H1 (cell line): ENCODE results near the gene PRRT1. TPM values are rescaled to one million over a fixed set of nuclear protein-coding genes. Genes with fewer than 3 reads are reported as not detected.

ENCODE experiments used
- CTCF ChIA-PET: fragments of 300-600 bp; sonication (Branson Sonifier 250); formaldehyde crosslinking; loops from one replicate; lab custom pipeline; 2021; ENCODE audit not compliant: partially characterized antibody; lab: Charles Lee
- POLR2A ChIA-PET: fragments of 300-600 bp; sonication (Branson Sonifier 250); formaldehyde crosslinking; loops from one replicate; lab custom pipeline; 2021; ENCODE audit warnings: inconsistent platforms; ENCODE audit not compliant: partially characterized antibody; lab: Charles Lee
- DNase-seq, 2 experiments: peaks; one replicate each; pipeline versions ENCODE4 v3.0.0 to v3.0.0-alpha.2; 2010 to 2022; ENCODE audit warnings: low spot score in 2 of 2, low read depth in 1 of 2, mixed read lengths in 1 of 2
- FAIRE-seq: peaks from 2 replicates; lab custom pipeline; 2011; peaks lifted over from hg19 to GRCh38; lab: Jason Lieb, UNC
- H2AFZ ChIP-seq: 2 replicates; pipeline ENCODE4 v1.8.1; 2012; ENCODE audit warnings: low read length, inconsistent platforms
- H2AK5ac ChIP-seq: 2 replicates; pipeline ENCODE4 v1.6.1; 2013; ENCODE audit warnings: low read depth, low read length
- H2BK120ac ChIP-seq: replicated peaks from 2 replicates; pipeline ENCODE3; 2013; ENCODE audit warnings: low read depth, low read length, inconsistent platforms
- H2BK12ac ChIP-seq: 2 replicates; pipeline ENCODE4 v1.6.1; 2013; ENCODE audit warnings: low read depth, low read length
- H2BK15ac ChIP-seq: 2 replicates; pipeline ENCODE4 v1.6.1; 2013; ENCODE audit warnings: low read length
- H2BK20ac ChIP-seq: 2 replicates; pipeline ENCODE4 v1.6.1; 2013; ENCODE audit warnings: low read length
- H2BK5ac ChIP-seq: 2 replicates; pipeline ENCODE4 v1.6.1; 2013; ENCODE audit warnings: low read depth, low read length
- H3K14ac ChIP-seq: 2 replicates; pipeline ENCODE4 v1.6.1; 2013; ENCODE audit warnings: inconsistent platforms; ENCODE audit not compliant: insufficient read length
- H3K18ac ChIP-seq: 2 replicates; pipeline ENCODE4 v1.6.1; 2013; ENCODE audit warnings: low read length; ENCODE audit errors: extremely low read depth
- H3K23ac ChIP-seq: 2 replicates; pipeline ENCODE4 v1.6.1; 2013; ENCODE audit warnings: inconsistent platforms; ENCODE audit not compliant: insufficient read length
- H3K23me2 ChIP-seq: 2 replicates; pipeline ENCODE4 v1.6.1; 2013; ENCODE audit warnings: low read depth, low read length
- H3K27ac ChIP-seq: 2 replicates; pipeline ENCODE4 v1.6.1; 2011; ENCODE audit warnings: low read depth, low read length, inconsistent platforms
- H3K27me3 ChIP-seq, 4 experiments: replicated peaks in 1 of 4; 1 replicate in 1 of 4; 2 replicates in 3 of 4; pipeline versions ENCODE4 v1.6.1 to v1.8.1; 2011 to 2013; ENCODE audit warnings: low read length in 3 of 4, mild to moderate bottlenecking in 3 of 4, inconsistent platforms in 2 of 4, mixed read lengths in 2 of 4, moderate library complexity in 1 of 4; ENCODE audit not compliant: control insufficient read depth in 3 of 4, insufficient read depth in 3 of 4; ENCODE audit errors: extremely low read depth in 1 of 4
- H3K36me3 ChIP-seq, 4 experiments: 2 replicates each; pipeline versions ENCODE4 v1.6.1 to v1.8.1; 2011 to 2013; ENCODE audit warnings: mild to moderate bottlenecking in 4 of 4, low read length in 3 of 4, moderate library complexity in 2 of 4, control low read depth in 1 of 4, inconsistent platforms in 1 of 4; ENCODE audit not compliant: insufficient read depth in 4 of 4, control insufficient read depth in 2 of 4
- H3K4ac ChIP-seq: replicated peaks from 2 replicates; pipeline ENCODE3; 2013; ENCODE audit warnings: low read length, low read depth, mixed read lengths, inconsistent platforms; ENCODE audit not compliant: insufficient read length
- H3K4me1 ChIP-seq, 4 experiments: replicated peaks in 1 of 4; 1 replicate in 1 of 4; 2 replicates in 3 of 4; pipeline versions ENCODE4 v1.6.1 to v1.8.1; 2011 to 2013; ENCODE audit warnings: low read length in 3 of 4, inconsistent platforms in 2 of 4, mixed read lengths in 1 of 4; ENCODE audit not compliant: insufficient read depth in 4 of 4, control insufficient read depth in 3 of 4
- H3K4me2 ChIP-seq, 2 experiments: 2 replicates each; pipeline versions ENCODE4 v1.6.1 to v1.8.1; 2011 to 2013; ENCODE audit warnings: low read depth in 2 of 2, low read length in 2 of 2, control low read depth in 1 of 2, inconsistent platforms in 1 of 2, mild to moderate bottlenecking in 1 of 2; ENCODE audit not compliant: insufficient read depth in 1 of 2
- H3K4me3 ChIP-seq, 4 experiments: fragments of 200-600, 300-600 bp in 1 of 4; sonication (generic), shearing (Covaris generic), sonication (Bioruptor Twin) in 1 of 4; 2 replicates each; pipeline versions ENCODE4 v1.5.1 to v1.8.1; 2011 to 2016; ENCODE audit warnings: low read length in 4 of 4, low read depth in 3 of 4, control low read depth in 2 of 4, inconsistent platforms in 2 of 4, mild to moderate bottlenecking in 2 of 4, mixed read lengths in 1 of 4, moderate library complexity in 1 of 4; ENCODE audit not compliant: insufficient read depth in 2 of 4; ENCODE audit errors: extremely low read depth in 1 of 4
- H3K56ac ChIP-seq: replicated peaks from 2 replicates; pipeline ENCODE3; 2013; ENCODE audit warnings: low read depth, mild to moderate bottlenecking, mixed read lengths, low read length, inconsistent platforms; ENCODE audit not compliant: insufficient read length
- H3K79me1 ChIP-seq: 2 replicates; pipeline ENCODE4 v1.6.1; 2013; ENCODE audit warnings: low read depth, low read length, control low read depth
- H3K79me2 ChIP-seq, 2 experiments: 2 replicates each; pipeline versions ENCODE4 v1.6.1 to v1.8.1; 2012 to 2013; ENCODE audit warnings: low read length in 2 of 2, mild to moderate bottlenecking in 2 of 2, inconsistent platforms in 1 of 2; ENCODE audit not compliant: insufficient read depth in 2 of 2, control insufficient read depth in 1 of 2
- H3K9ac ChIP-seq, 4 experiments: replicated peaks in 1 of 4; 1 replicate in 1 of 4; 2 replicates in 3 of 4; pipeline versions ENCODE4 v1.6.1 to v1.8.1; 2011 to 2013; ENCODE audit warnings: low read depth in 3 of 4, low read length in 3 of 4, control low read depth in 2 of 4, mild to moderate bottlenecking in 2 of 4, moderate library complexity in 2 of 4, inconsistent platforms in 1 of 4; ENCODE audit errors: extremely low read depth in 1 of 4
- H3K9me3 ChIP-seq, 2 experiments: 2 replicates each; pipeline versions ENCODE4 v1.6.1 to v1.8.1; 2012 to 2013; ENCODE audit warnings: mild to moderate bottlenecking in 2 of 2, moderate library complexity in 2 of 2, control low read depth in 1 of 2, inconsistent platforms in 1 of 2, low read depth in 1 of 2, low read length in 1 of 2, mixed read lengths in 1 of 2; ENCODE audit not compliant: insufficient read depth in 2 of 2
- H4K20me1 ChIP-seq, 2 experiments: replicated peaks in 1 of 2; 2 replicates each; pipeline versions ENCODE3 to v1.8.1; 2011 to 2013; ENCODE audit warnings: inconsistent platforms in 2 of 2, low read length in 2 of 2, mild to moderate bottlenecking in 1 of 2; ENCODE audit not compliant: insufficient read depth in 2 of 2, control insufficient read depth in 1 of 2
- H4K5ac ChIP-seq: 2 replicates; pipeline ENCODE4 v1.6.1; 2013; ENCODE audit warnings: low read length, low read depth, mixed read lengths, inconsistent platforms; ENCODE audit not compliant: insufficient read length
- H4K8ac ChIP-seq: 2 replicates; pipeline ENCODE4 v1.8.0; 2013; ENCODE audit warnings: mild to moderate bottlenecking, moderate library complexity, low read length, inconsistent platforms; ENCODE audit not compliant: insufficient read depth; ENCODE audit errors: extremely low read depth
- H4K91ac ChIP-seq: replicated peaks from 2 replicates; pipeline ENCODE3; 2013; ENCODE audit warnings: low read length, mixed read lengths, inconsistent platforms; ENCODE audit not compliant: insufficient read length
- BCL11A ChIP-seq, 2 experiments: IDR thresholded peaks; one replicate each; pipeline ENCODE4 v1.6.1; 2011; ENCODE audit warnings: low read depth in 2 of 2, low read length in 2 of 2, mild to moderate bottlenecking in 2 of 2
- JUN ChIP-seq: IDR thresholded peaks from 2 replicates; pipeline ENCODE4 v1.6.1; 2011; ENCODE audit warnings: low read depth, mild to moderate bottlenecking, improper control_type of control experiment, low read length
- JUND ChIP-seq: IDR thresholded peaks from 2 replicates; pipeline ENCODE4 v1.6.1; 2011; ENCODE audit warnings: mild to moderate bottlenecking, improper control_type of control experiment, low read length
- KDM4A ChIP-seq: IDR thresholded peaks from one replicate; pipeline ENCODE4 v1.7.1; 2012; ENCODE audit warnings: low read depth, mild to moderate bottlenecking, moderate library complexity, low read length, inconsistent platforms; ENCODE audit not compliant: severe bottlenecking
- POLR2A ChIP-seq, 2 experiments: IDR thresholded peaks; 1 replicate in 1 of 2; 2 replicates in 1 of 2; pipeline ENCODE4 v1.6.1; 2011; ENCODE audit warnings: low read depth in 2 of 2, low read length in 2 of 2, mild to moderate bottlenecking in 2 of 2; ENCODE audit errors: control extremely low read depth in 1 of 2
- SIRT6 ChIP-seq: IDR thresholded peaks from one replicate; pipeline ENCODE4 v1.7.1; 2012; ENCODE audit warnings: low read length, inconsistent platforms
- TAF1 ChIP-seq: IDR thresholded peaks from 2 replicates; pipeline ENCODE4 v1.6.1; 2011; ENCODE audit warnings: mild to moderate bottlenecking, low read depth, low read length
- WGBS, 2 experiments: shearing (Covaris generic) in 1 of 2; methylation state at CpG; one replicate each; pipeline versions ENCODE4 v1.1.6 to v1.1.7; 2013 to 2015; ENCODE audit warnings: low lambda C conversion rate in 2 of 2, mixed read lengths in 2 of 2, inconsistent platforms in 1 of 2, low coverage in 1 of 2, missing lambda C conversion rate in 1 of 2; ENCODE audit not compliant: insufficient replicate concordance in 2 of 2, insufficient coverage in 1 of 2, insufficient read length in 1 of 2; ENCODE audit errors: extremely low coverage in 1 of 2, missing lambda C conversion rate in 1 of 2; 5-methylcytosine and 5-hydroxymethylcytosine counted together
- polyA plus RNA-seq, 7 experiments: library from polyadenylated mRNA; depleted of rRNA in 3 of 7; stranded (reverse) in 5 of 7; unstranded in 2 of 7; fragments of >200 nt in 5 of 7; fragments of 200-250 nt in 2 of 7; gene quantifications; 1 replicate in 5 of 7; 2 replicates in 1 of 7; 4 replicates in 1 of 7; pipeline versions ENCODE4 v1.2.1 to v1.2.3, GENCODE V29; 2011 to 2013; ENCODE audit warnings: missing spikeins in 2 of 7, mixed read lengths in 2 of 7
- total RNA-seq: library from RNA; stranded (reverse); fragmentation: NEBNext Ultra II Directional; extraction: Animal tissue kit (Norgen Biotek cat#: 25700); gene quantifications from 2 replicates; pipeline ENCODE4 v1.2.1, GENCODE V29; 2021

Gene PRRT1
- total and polyA plus RNA-seq, 2 of the 8 experiments (the other 6 are each of a cell fraction or from before 2014, with no cell fraction given): 0.71 to 2.8 TPM

DNA sequence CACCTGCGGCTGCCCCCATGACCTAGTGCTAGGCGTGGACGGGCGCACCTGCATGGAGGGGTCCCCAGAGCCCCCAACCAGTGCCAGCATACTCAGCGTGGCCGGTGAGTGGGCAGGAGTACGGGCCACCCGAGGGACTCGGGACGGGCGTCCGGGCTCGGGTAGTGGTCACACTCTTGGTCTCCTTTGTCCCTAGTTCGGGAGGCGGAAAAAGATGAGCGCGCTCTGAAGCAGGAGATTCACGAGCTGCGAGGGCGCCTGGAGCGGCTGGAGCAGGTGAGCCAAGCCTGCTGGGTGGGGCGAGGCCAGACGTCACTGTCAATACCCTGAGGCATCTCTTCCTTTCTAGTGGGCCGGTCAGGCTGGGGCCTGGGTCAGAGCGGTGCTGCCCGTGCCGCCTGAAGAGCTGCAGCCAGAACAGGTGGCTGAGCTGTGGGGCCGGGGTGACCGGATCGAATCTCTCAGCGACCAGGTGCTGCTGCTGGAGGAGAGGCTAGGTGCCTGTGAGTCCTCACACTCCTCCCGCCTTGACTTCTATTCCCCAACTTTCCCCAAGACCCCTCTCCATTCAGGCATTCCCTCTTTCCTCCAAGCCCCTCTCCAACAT, 15.5 kb upstream of the PRRT1 start:
- CTCF ChIA-PET: interaction anchor here (0.7 to 6.7 kb wide), 21 partner anchors 9 to 188 kb away, joined by 3 to 72 read pairs (median 4); partner anchors contain the start of genes AGPAT1, ATF6B, FKBPL and TNXB
- H3K79me2 ChIP-seq: peaks cover 0 to 2% of the 10 kb centered on the region in 2 experiments; a peak in 2 of 4 replicates
- peaks cover 5 to 7% of the 10 kb centered on the region in 2 experiments for H4K20me1 ChIP-seq
- no peak overlapping the region for H3K4me3 ChIP-seq
- H3K14ac ChIP-seq: no peak overlapping the region
- H3K9ac ChIP-seq: no peak overlapping the region
- peaks cover 0 to 5% (median 2%) of the 10 kb centered on the region in 4 experiments; a peak in 3 of 7 replicates for H3K4me1 ChIP-seq
- H2BK12ac ChIP-seq: no peak overlapping the region
- H3K36me3 ChIP-seq: peaks cover 4 to 41% (median 32%) of the 10 kb centered on the region in 4 experiments
- no peak overlapping the region for H3K18ac ChIP-seq
- no peak overlapping the region for H4K91ac ChIP-seq
- TF ChIP-seq JUN: no peak
- no peak for TF ChIP-seq BCL11A (IDR thresholded peaks at IDR 0.05; ENCODE audit: low read depth in 2 of 2, low read length in 2 of 2)
- no peak for TF ChIP-seq SIRT6
- TF ChIP-seq TAF1: no peak
- TF ChIP-seq POLR2A (IDR thresholded peaks at IDR 0.05; ENCODE audit: control extremely low read depth in 1 of 2, low read depth in 2 of 2, low read length in 2 of 2): 0 out of 3 replicates have a peak, but pooled peaks of 1 of the 2 experiments have one; percentile 18
- no peak for TF ChIP-seq JUND
- TF ChIP-seq KDM4A: no peak
- no peak overlapping the region for H3K27ac ChIP-seq
- H2AK5ac ChIP-seq: no peak overlapping the region
- peak in 1 of 2 experiments; percentile 54 for DNase-seq
- POLR2A ChIA-PET: interaction anchor here (0.7 to 6.8 kb wide), 15 partner anchors 10 to 728 kb away, joined by 3 to 49 read pairs (median 6); partner anchors contain the start of genes AGPAT1, FKBPL, GPSM3 and NELFE
- no peak overlapping the region for H3K4ac ChIP-seq
- no peaks in the 10 kb centered on the region for H3K27me3 ChIP-seq
- H2BK120ac ChIP-seq: no peak overlapping the region
- no peak overlapping the region for H2AFZ ChIP-seq
- no peak overlapping the region for H4K5ac ChIP-seq
- H3K23me2 ChIP-seq: no peaks in the 10 kb centered on the region
- FAIRE-seq: no peak
- no peak overlapping the region for H2BK15ac ChIP-seq
- H3K79me1 ChIP-seq: no peaks in the 10 kb centered on the region; the same call in 1 of the 2 replicates
- no peak overlapping the region for H3K56ac ChIP-seq
- no peaks in the 10 kb centered on the region for H3K9me3 ChIP-seq
- WGBS, 2 experiments: 89% methylated on average over 31 of the region's 32 CpGs; no CpG with 5 or more reads in 1 of the 2 experiments
- no peak overlapping the region for H2BK20ac ChIP-seq
- H4K8ac ChIP-seq: no peak overlapping the region
- H2BK5ac ChIP-seq: no peak overlapping the region
- H3K23ac ChIP-seq: no peak overlapping the region
- H3K4me2 ChIP-seq: no peak overlapping the region
